GM19043 (cell line): Measurements from ENCODE around the gene CTAG1B.
"Not testable (repeated sequence)": the region's sequence is repeated elsewhere in the genome, so short reads cannot be mapped to it uniquely, and the experiment has no call there.

Experiments used
- ATAC-seq: cut with Tn5 transposase; IDR thresholded peaks from one replicate; pipeline ENCODE4 v1.9.1; 2021; ENCODE audit warnings: low read depth; ENCODE audit not compliant: unreplicated experiment

CTAG1B gene

DNA sequence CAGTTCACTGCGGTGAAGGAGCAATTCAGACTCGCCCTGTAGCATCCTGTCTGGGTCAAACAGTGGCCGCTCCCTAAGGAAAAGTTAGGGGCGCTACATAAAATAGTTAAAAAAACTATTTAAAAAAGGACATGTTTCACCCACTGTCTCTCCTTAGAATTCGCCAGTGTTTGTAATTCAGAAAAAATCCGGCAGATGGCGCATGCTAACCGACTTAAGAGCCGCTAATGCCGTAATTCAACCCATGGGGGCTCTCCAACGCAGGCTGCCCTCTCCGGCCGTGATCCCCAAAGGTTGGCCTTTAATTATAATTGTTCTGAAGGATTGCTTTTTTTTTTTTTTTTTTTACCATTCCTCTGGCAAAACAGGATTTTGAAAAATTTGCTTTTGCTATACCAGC lies 28.7 kb downstream of the CTAG1B start:
- ATAC-seq, result not testable (repeated sequence)

DNA sequence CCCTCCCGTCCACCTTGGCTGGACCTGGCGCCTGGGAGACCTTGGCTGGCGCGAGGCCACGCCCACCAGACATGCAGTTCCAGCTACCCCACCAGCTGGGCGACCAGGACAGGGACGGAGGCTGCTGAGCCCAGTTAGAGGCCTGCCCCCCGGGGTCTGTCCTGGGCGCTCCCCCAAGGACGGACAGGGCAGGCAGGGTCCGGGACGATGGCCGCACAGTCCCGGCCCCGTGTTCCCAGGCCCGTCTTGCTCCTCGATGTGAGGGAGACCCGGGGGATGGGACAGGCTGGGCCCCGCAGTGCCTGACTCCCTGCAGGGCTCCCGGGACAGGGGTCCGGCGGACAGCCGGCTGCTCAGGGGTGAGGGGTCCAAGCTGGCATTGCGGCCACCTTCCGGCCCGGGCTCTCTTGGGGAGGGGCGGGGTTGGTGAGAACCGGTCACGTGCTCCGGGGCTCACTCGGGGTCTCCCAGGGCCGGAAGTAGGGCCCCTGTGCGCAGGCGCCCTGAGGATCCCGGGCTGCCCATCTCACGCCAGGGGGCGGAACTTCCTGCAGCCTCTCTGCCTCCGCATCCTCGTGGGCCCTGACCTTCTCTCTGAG lies 34.4 kb downstream of the CTAG1B start, which contains the start of gene CTAG1A:
Gene CTAG1A (plus strand): TSS at position 549 of the 599 bp plus-strand sequence. CDS start 74 bp downstream, outside the sequence.
- not testable (repeated sequence) for ATAC-seq

DNA sequence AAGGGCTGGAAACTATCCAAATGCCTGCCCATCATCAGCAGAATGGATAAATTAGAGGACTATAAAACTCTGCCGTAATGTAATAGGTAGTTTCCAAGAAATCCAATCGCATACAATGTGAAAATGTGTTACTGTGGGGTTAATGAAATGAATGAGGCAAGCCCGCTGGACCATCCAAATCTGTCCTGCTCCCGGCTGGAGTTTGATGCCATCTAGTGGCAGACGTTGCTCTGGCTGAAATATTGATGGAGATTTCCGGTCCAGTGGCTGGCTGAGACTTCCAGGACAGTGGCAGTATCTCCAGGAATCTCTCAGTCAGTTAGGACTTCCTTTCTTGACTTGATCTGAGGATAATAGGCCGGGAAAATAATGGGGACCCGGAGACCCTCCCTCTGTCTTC lies 36.1 kb downstream of the CTAG1B start:
- not testable (repeated sequence) for ATAC-seq

DNA sequence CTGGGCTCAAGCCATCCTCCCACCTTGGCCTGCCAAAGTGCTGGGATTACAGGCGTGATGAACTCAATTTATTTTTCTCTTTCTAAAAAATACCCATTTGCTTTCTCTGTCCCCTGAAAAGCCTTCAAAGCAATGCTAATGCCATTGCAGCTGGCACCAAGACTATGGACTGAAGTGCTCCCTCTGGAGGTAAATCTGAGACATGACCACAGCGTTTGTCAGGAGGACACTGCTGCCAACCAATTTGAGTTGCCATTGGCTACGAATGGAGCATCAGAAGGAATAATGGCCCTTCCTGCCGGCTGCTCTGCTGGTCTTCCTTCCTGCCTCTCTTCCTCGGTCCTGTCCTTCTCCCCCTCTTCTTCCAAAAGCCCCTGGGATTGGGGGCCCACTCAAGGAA lies 44.0 kb downstream of the CTAG1B start:
- ATAC-seq, result not testable (repeated sequence)

DNA sequence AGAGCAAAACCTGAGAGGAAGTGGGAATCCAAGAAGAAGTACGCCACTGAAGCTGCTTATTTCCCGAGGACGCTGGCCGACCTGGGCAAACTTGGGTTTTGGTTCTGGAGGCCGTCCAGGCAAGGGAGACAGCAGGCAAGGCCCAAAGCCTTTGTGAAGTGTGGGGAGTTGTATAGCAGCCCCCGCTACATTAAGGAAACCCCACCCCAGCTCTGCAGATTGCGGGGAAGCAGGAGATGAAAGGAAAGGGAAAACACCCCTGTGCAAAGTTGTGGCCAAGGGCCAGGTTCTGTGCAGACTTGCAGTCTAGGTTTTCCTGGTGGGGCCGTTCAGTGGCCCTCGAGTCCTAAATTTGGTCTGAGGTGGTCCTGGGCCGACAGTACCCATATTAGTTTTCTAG lies 46.0 kb downstream of the CTAG1B start:
- not testable (repeated sequence) for ATAC-seq

DNA sequence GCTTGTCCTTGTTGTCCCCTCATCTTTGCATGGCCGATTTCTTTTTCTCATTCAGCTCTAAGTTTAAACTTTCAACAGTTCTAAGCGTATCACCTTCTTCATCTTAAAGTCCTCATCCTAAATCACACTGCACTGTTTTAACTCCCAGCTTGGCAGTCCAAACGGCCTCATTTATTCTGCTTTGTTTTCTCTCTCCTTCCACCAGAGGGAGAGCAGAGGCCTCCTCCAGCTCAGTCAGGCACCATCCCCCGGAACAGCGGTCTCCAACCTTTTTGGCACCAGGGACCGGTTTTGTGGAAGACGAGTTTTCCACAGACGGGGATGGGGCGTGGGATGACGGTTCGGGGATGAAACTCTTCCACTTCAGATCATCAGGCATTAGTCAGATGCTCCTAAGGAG lies 48.7 kb downstream of the CTAG1B start:
- ATAC-seq, result not testable (repeated sequence)
